SK-N-SH treated with all-trans-retinoic acid at 6 μM for 48 hours (cell line): Measurements from ENCODE around the gene SPRR2B.

Experiments used
- ATAC-seq: fragments of 200-7000 bp; cut with Tn5 transposase; 3 replicates; pipeline ENCODE4 v1.9.1; 2020; ENCODE audit warnings: mild to moderate bottlenecking, moderate library complexity
- ARNTL ChIP-seq: fragments of 450-650 bp; formaldehyde crosslinking; IDR thresholded peaks from 2 replicates; pipeline ENCODE4 v1.5.0; 2020; ENCODE audit warnings: low read depth, mild to moderate bottlenecking, moderate library complexity, borderline replicate concordance
- BACH2 ChIP-seq: fragments of 250-450 bp; sonication (Bioruptor Pico); IDR thresholded peaks from 2 replicates; pipeline ENCODE4 v1.9.0; 2021; ENCODE audit warnings: mild to moderate bottlenecking, borderline replicate concordance
- CSDC2 ChIP-seq: fragments of 250-450 bp; sonication (Bioruptor Pico); IDR thresholded peaks from 2 replicates; pipeline ENCODE4 v1.5.0; 2020; ENCODE audit warnings: mild to moderate bottlenecking, moderate library complexity
- CSRNP3 ChIP-seq: fragments of 250-450 bp; sonication (Bioruptor Pico); IDR thresholded peaks from 2 replicates; pipeline ENCODE4 v1.5.1; 2021; ENCODE audit warnings: mild to moderate bottlenecking, moderate library complexity
- ESRRG ChIP-seq: fragments of 250-450 bp; sonication (Bioruptor Pico); IDR thresholded peaks from 2 replicates; pipeline ENCODE4 v1.6.1; 2021; ENCODE audit warnings: mild to moderate bottlenecking
- GLIS3 ChIP-seq: fragments of 250-450 bp; sonication (Bioruptor Pico); IDR thresholded peaks from 2 replicates; pipeline ENCODE4 v1.5.0; 2020; ENCODE audit warnings: mild to moderate bottlenecking, moderate library complexity
- ISL1 ChIP-seq: fragments of 250-450 bp; sonication (Bioruptor Pico); IDR thresholded peaks from 2 replicates; pipeline ENCODE4 v2.1.2; 2022; ENCODE audit warnings: mild to moderate bottlenecking, moderate library complexity
- OSR1 ChIP-seq: fragments of 250-450 bp; sonication (Bioruptor Pico); IDR thresholded peaks from 2 replicates; pipeline ENCODE4 v1.8.0; 2022; ENCODE audit warnings: moderate library complexity, mild to moderate bottlenecking, inconsistent platforms
- RARB ChIP-seq: fragments of 250-450 bp; sonication (Bioruptor Pico); IDR thresholded peaks from 2 replicates; pipeline ENCODE4 v1.8.0; 2021; ENCODE audit warnings: mild to moderate bottlenecking, moderate library complexity
- SNAI2 ChIP-seq: fragments of 250-450 bp; sonication (Bioruptor Pico); IDR thresholded peaks from 2 replicates; pipeline ENCODE4 v1.5.0; 2020; ENCODE audit warnings: mild to moderate bottlenecking, moderate library complexity
- TCF4 ChIP-seq: fragments of 250-450 bp; sonication (Bioruptor Pico); IDR thresholded peaks from 2 replicates; pipeline ENCODE4 v1.8.0; 2021; ENCODE audit warnings: mild to moderate bottlenecking, moderate library complexity, borderline replicate concordance
- TOX ChIP-seq: fragments of 250-450 bp; sonication (Bioruptor Pico); IDR thresholded peaks from 2 replicates; pipeline ENCODE4 v1.8.0; 2021; ENCODE audit warnings: mild to moderate bottlenecking, moderate library complexity, borderline replicate concordance
- TSHZ2 ChIP-seq: fragments of 250-450 bp; sonication (Bioruptor Pico); IDR thresholded peaks from 2 replicates; pipeline ENCODE4 v1.5.0; 2020; ENCODE audit warnings: mild to moderate bottlenecking, moderate library complexity
- ZFP3 ChIP-seq: fragments of 250-450 bp; sonication (Bioruptor Pico); IDR thresholded peaks from 2 replicates; pipeline ENCODE4 v1.5.0; 2020; ENCODE audit warnings: mild to moderate bottlenecking, moderate library complexity
- ZFP30 ChIP-seq: fragments of 450-650 bp; formaldehyde crosslinking; IDR thresholded peaks from 2 replicates; pipeline ENCODE4 v1.5.0; 2022; ENCODE audit warnings: mild to moderate bottlenecking, moderate library complexity
- ZNF8 ChIP-seq: fragments of 450-650 bp; formaldehyde crosslinking; IDR thresholded peaks from 2 replicates; pipeline ENCODE4 v1.5.0; 2020; ENCODE audit warnings: mild to moderate bottlenecking, moderate library complexity
- TF ChIP-seq, protein P1 (sequence below): fragments of 250-450 bp; sonication (Bioruptor Pico); IDR thresholded peaks from 2 replicates; pipeline ENCODE4 v1.8.0; 2021; ENCODE audit warnings: low read depth, mild to moderate bottlenecking, moderate library complexity, borderline replicate concordance
- TF ChIP-seq, protein P2 (sequence below): fragments of 250-450 bp; sonication (Bioruptor Pico); IDR thresholded peaks from 2 replicates; pipeline ENCODE4 v1.8.0; 2020; ENCODE audit warnings: mild to moderate bottlenecking, moderate library complexity, borderline replicate concordance

The SPRR2B gene

DNA sequence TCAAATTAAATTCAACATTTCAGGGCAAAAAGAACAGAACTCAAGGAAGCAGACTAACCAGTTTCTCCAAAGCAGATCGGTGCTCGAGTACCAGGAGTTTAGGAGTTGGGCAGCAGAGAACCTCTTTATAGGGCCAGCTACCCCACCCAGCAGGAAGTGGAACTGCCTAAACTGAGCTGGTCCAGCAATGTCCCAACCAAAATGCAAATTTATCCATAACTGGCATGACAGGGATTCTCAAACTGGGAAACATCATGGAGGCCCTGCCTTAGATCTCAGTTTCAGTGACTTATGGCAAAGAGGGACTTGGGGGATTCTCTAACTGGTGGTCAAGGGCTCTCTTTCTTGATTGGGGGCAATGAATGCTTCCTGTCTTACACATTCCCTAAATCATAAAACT, at the start of gene SPRR2B:
Gene SPRR2B (minus strand): TSS at position 101 of the 400 bp plus-strand sequence. CDS start 772 bp downstream, outside the sequence.
- TF ChIP-seq TOX (no peak), SNAI2 (CRISPR knock-in tag) (no peak), ARNTL (CRISPR knock-in tag) (no peak), RARB (no peak), CSRNP3 (CRISPR knock-in tag) (no peak), ZFP3 (no peak), TSHZ2 (CRISPR knock-in tag) (no peak), ZNF8 (no peak), ESRRG (CRISPR knock-in tag) (no peak)
- TF ChIP-seq, protein P1, sequence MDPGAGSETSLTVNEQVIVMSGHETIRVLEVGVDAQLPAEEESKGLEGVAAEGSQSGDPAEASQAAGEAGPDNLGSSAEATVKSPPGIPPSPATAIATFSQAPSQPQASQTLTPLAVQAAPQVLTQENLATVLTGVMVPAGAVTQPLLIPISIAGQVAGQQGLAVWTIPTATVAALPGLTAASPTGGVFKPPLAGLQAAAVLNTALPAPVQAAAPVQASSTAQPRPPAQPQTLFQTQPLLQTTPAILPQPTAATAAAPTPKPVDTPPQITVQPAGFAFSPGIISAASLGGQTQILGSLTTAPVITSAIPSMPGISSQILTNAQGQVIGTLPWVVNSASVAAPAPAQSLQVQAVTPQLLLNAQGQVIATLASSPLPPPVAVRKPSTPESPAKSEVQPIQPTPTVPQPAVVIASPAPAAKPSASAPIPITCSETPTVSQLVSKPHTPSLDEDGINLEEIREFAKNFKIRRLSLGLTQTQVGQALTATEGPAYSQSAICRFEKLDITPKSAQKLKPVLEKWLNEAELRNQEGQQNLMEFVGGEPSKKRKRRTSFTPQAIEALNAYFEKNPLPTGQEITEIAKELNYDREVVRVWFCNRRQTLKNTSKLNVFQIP (CRISPR knock-in tag), result no peak
- ATAC-seq, result no peak

GRCh38 chr1:153120945-153121344, 49.5 kb upstream of the SPRR2B start:
- ATAC-seq, result no peak
- no peak for TF ChIP-seq CSDC2 (CRISPR knock-in tag)
- TF ChIP-seq TCF4 (CRISPR knock-in tag), result no peak
- no peak for TF ChIP-seq ESRRG (CRISPR knock-in tag)
- TF ChIP-seq GLIS3 (CRISPR knock-in tag), result no peak
- no peak for TF ChIP-seq TSHZ2 (CRISPR knock-in tag)
- no peak for TF ChIP-seq OSR1 (CRISPR knock-in tag)
- no peak for TF ChIP-seq CSRNP3 (CRISPR knock-in tag)
- TF ChIP-seq ISL1 (CRISPR knock-in tag), result no peak
- no peak for TF ChIP-seq SNAI2 (CRISPR knock-in tag)
- TF ChIP-seq ZFP30 (CRISPR knock-in tag), result no peak
- TF ChIP-seq ZNF8, result no peak
- TF ChIP-seq, protein P1 (CRISPR knock-in tag), result no peak
- no peak for TF ChIP-seq BACH2
- TF ChIP-seq, protein P2, sequence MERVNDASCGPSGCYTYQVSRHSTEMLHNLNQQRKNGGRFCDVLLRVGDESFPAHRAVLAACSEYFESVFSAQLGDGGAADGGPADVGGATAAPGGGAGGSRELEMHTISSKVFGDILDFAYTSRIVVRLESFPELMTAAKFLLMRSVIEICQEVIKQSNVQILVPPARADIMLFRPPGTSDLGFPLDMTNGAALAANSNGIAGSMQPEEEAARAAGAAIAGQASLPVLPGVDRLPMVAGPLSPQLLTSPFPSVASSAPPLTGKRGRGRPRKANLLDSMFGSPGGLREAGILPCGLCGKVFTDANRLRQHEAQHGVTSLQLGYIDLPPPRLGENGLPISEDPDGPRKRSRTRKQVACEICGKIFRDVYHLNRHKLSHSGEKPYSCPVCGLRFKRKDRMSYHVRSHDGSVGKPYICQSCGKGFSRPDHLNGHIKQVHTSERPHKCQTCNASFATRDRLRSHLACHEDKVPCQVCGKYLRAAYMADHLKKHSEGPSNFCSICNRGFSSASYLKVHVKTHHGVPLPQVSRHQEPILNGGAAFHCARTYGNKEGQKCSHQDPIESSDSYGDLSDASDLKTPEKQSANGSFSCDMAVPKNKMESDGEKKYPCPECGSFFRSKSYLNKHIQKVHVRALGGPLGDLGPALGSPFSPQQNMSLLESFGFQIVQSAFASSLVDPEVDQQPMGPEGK (CRISPR knock-in tag), result no peak
